Inferior parietal cortex (tissue), 1 donor: ENCODE data around the gene LDLRAP1.
A peak's percentile ranks its signal among the peaks of the same experiment; 100 is the strongest.
"Not testable (repeated sequence)": the region's sequence is repeated elsewhere in the genome, so short reads cannot be mapped to it uniquely, and the experiment has no call there.

Source experiments
- DNase-seq: peaks from one replicate; pipeline ENCODE4 v3.0.0-alpha.2; 2016; ENCODE audit errors: extremely low spot score

LDLRAP1 gene

GRCh38 chr1:25603779-25604538 lies 60.6 kb downstream of the LDLRAP1 start:
- not testable (repeated sequence) for DNase-seq

GRCh38 chr1:25607123-25607522 lies 63.7 kb downstream of the LDLRAP1 start:
- DNase-seq: no peak

- DNase-seq: peak; percentile 86
These were observed 65.2 kb downstream of the LDLRAP1 start for GRCh38 chr1:25608488-25609178.

- no peak for DNase-seq
These were observed 66.5 kb downstream of the LDLRAP1 start for GRCh38 chr1:25609921-25610320.

GRCh38 chr1:25610822-25611630 lies 67.6 kb downstream of the LDLRAP1 start:
- DNase-seq: no peak

- DNase-seq: no peak
These were observed 68.4 kb downstream of the LDLRAP1 start for GRCh38 chr1:25611843-25612242.

- no peak for DNase-seq
These were observed 69.0 kb downstream of the LDLRAP1 start for GRCh38 chr1:25612421-25612820.

- no peak for DNase-seq
These were observed 69.7 kb downstream of the LDLRAP1 start for GRCh38 chr1:25613091-25613490.

GRCh38 chr1:25614501-25615171 lies 71.2 kb downstream of the LDLRAP1 start:
- DNase-seq: no peak

- DNase-seq: no peak
These were observed 71.8 kb downstream of the LDLRAP1 start for GRCh38 chr1:25615172-25615541.

GRCh38 chr1:25615563-25616094 lies 72.2 kb downstream of the LDLRAP1 start:
- DNase-seq: peak; percentile 51

- DNase-seq: peak; percentile 84
These were observed 72.9 kb downstream of the LDLRAP1 start, which contains the start of gene MAN1C1 for GRCh38 chr1:25616095-25616986. Gene MAN1C1, plus strand, starts transcription at chr1:25616791. Its CDS starts 1,007 bp downstream, at chr1:25617798.

GRCh38 chr1:25616987-25617624 lies 73.7 kb downstream of the LDLRAP1 start:
- no peak for DNase-seq

GRCh38 chr1:25617625-25618432 lies 74.4 kb downstream of the LDLRAP1 start:
- no peak for DNase-seq

- no peak for DNase-seq
These were observed 75.0 kb downstream of the LDLRAP1 start for GRCh38 chr1:25618433-25618808.
